Body of pancreas (tissue), 4 donors: ENCODE data around the gene DRC3. TPM values are rescaled to one million over a fixed set of nuclear protein-coding genes. Genes with fewer than 3 reads are reported as not detected.

Experiments used
- ATAC-seq: fragments of 150-250 bp; one replicate; pipeline ENCODE4 v1.9.1; 2016
- DNase-seq, 4 donors: peaks; one replicate each; pipeline ENCODE4 v3.0.0-alpha.2; 2019
- H3K27ac ChIP-seq, 4 donors: fragments of 200-600 bp; sonication (generic); 1 replicate in 3 of 4; 2 replicates in 1 of 4; pipeline versions ENCODE4 v1.5.1 to v1.6.1; 2016 to 2019; ENCODE audit warnings: mild to moderate bottlenecking in 1 of 4, mixed read lengths in 1 of 4, moderate library complexity in 1 of 4
- H3K27me3 ChIP-seq, 2 donors: fragments of 200-600 bp; sonication (generic); one replicate each; pipeline ENCODE4 v1.6.0; 2016; ENCODE audit warnings: mild to moderate bottlenecking in 1 of 2
- H3K36me3 ChIP-seq, 2 donors: fragments of 200-600 bp; sonication (generic); replicated peaks in 1 of 2; 2 replicates each; pipeline ENCODE4 v1.5.1; 2016; ENCODE audit warnings: low read depth in 2 of 2; ENCODE audit not compliant: insufficient read depth in 1 of 2
- H3K4me1 ChIP-seq: fragments of 200-600 bp; sonication (generic); one replicate; pipeline ENCODE4 v1.6.0; 2016
- H3K4me3 ChIP-seq, 2 donors: fragments of 200-600 bp; sonication (generic); 1 replicate in 1 of 2; 2 replicates in 1 of 2; pipeline ENCODE4 v1.5.1; 2016 to 2019
- H3K9me3 ChIP-seq, 3 donors: fragments of 200-600 bp; sonication (generic); 1 replicate in 2 of 3; 2 replicates in 1 of 3; pipeline ENCODE4 v1.5.1; 2016
- POLR2A ChIP-seq, 3 donors: fragments of 450-650 bp; IDR thresholded peaks; one replicate each; pipeline ENCODE4 v1.6.1; 2016; ENCODE audit warnings: antibody characterized with exemption in 3 of 3, mild to moderate bottlenecking in 2 of 3
- WGBS, 2 donors: methylation state at CpG; one replicate each; pipeline ENCODE4 v1.1.5; 2017; 5-methylcytosine and 5-hydroxymethylcytosine counted together
- intact Hi-C: fragments of 100-400 bp; cut with DNase I; formaldehyde crosslinking; loops from one replicate; pipeline ENCODE4 v1.15.1; 2023
- total RNA-seq, 2 donors: library from RNA; depleted of rRNA; stranded (reverse); fragments of >200 nt; gene quantifications; one replicate each; pipeline ENCODE4 v1.1.0, GENCODE V29; 2016
- TF ChIP-seq, protein P1 (sequence below), 7 experiments: fragments of 450-650 bp in 4 of 7; fragments of 200-600 bp in 3 of 7; sonication (generic) in 3 of 7; IDR thresholded peaks; one replicate each; pipeline ENCODE4 v1.5.1; 2016 to 2019; ENCODE audit warnings: antibody characterized with exemption in 7 of 7

Gene DRC3
- total RNA-seq, 2 donors from 2014 or later = 2.9 to 6.9 TPM

DNA sequence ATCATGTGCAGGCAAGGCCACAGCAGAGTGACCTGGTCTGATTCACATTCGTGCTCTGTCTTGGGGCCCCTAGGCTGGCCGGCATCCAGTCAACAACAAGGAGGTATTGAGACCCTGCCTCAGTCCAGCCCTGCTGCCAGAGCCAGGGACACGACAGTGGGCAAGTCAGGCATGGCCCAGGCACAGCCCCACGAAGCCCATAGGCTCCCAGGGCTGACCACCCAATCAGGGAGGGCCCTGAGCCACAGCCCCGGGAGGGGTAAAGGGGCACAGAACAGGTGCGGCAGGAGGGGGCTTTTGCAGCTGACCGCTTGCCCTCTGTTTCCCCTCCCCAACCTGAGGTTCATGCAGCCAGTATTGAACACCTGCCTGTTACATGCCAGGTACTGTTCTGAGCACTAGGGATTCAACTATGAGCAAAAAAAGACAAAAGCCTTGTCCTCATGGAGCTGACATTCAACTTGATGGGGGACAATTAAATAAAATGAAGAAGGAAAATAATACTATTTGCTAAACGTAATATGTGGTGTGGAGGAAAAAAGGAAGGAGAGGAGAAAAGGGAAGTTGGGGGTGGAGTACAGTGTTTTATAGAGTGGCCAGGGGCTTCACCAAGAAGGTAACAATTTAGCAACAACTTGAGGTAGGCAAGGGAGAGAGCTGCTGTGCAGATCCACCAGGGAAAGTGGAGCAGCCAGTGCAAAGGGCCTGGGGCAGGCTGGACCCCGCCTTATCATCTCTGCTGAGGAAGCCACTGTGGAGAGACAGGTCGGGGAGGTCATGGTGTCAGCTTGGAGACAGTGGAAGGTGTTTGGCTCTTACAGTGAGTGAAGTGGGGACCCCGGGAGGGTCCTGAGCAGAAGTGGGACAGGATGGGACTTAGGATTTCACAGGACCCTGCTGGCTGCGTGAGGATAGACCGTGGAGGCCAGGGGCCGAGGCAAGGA lies 6.1 kb downstream of the DRC3 start:
- H3K4me1 ChIP-seq = no peaks in the 10 kb centered on the region
- DNase-seq = no peak
- no peaks in the 10 kb centered on the region for H3K27me3 ChIP-seq
- H3K9me3 ChIP-seq = no peaks in the 10 kb centered on the region
- no peaks in the 10 kb centered on the region for H3K36me3 ChIP-seq
- TF ChIP-seq POLR2A (IDR thresholded peaks at IDR 0.05) = no peak
- TF ChIP-seq, protein P1, sequence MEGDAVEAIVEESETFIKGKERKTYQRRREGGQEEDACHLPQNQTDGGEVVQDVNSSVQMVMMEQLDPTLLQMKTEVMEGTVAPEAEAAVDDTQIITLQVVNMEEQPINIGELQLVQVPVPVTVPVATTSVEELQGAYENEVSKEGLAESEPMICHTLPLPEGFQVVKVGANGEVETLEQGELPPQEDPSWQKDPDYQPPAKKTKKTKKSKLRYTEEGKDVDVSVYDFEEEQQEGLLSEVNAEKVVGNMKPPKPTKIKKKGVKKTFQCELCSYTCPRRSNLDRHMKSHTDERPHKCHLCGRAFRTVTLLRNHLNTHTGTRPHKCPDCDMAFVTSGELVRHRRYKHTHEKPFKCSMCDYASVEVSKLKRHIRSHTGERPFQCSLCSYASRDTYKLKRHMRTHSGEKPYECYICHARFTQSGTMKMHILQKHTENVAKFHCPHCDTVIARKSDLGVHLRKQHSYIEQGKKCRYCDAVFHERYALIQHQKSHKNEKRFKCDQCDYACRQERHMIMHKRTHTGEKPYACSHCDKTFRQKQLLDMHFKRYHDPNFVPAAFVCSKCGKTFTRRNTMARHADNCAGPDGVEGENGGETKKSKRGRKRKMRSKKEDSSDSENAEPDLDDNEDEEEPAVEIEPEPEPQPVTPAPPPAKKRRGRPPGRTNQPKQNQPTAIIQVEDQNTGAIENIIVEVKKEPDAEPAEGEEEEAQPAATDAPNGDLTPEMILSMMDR (IDR thresholded peaks at IDR 0.05) = no peak
- H3K4me3 ChIP-seq = no peak overlapping the region
- intact Hi-C loops = no loop called here
- ATAC-seq = no peak
- H3K27ac ChIP-seq = no peak overlapping the region
- 70 to 87% methylated on average over 4 to 14 of the region's 14 CpGs for whole genome bisulfite sequencing, 2 donors

DNA sequence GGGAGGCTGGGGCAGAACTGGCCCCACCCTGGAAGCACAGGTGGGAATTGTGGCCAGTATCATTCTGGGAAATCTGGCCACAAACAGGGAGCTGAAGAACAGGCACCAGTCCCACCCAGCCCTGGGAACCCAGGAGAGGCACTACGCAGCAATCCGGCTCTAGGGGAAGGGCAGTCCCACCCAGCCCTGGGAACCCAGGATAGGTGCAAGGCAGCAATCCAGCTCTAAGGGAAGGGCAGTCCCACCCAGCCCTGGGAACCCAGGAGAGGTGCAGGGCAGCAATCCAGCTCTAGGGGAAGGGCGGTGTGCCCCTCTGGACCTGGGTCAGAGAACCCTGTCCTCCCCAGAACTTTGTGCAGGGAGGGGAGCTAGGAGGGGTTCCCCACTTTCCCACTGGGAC lies 7.1 kb downstream of the DRC3 start:
- ATAC-seq = no peak
- no peak overlapping the region for H3K27ac ChIP-seq

DNA sequence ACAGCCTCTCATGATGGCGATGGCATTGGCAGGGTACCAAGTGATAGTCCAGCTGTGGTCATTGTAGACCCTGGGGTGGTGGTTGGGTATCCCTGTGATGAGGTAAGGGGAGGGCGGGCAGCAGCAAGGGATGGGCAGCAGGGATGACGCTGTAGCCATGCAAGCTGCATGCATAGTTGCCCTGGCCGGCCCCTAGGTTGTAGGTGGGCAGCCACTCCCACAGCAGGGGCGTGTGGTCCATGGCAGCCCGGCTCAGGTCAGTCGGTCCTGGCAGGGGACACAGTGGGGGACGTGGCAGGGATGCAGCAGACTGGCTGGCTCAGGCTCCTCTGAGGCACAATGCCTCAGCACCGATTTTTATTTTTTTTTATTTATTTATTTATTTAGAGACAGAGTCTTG lies 8.7 kb downstream of the DRC3 start:
- no peak for DNase-seq
- no peak for TF ChIP-seq POLR2A (IDR thresholded peaks at IDR 0.05)
- TF ChIP-seq, protein P1 (IDR thresholded peaks at IDR 0.05) = no peak
- intact Hi-C loops = no loop called here
- Histone ChIP-seq H3K36me3 (no peaks in the 10 kb centered on the region), H3K27me3 (no peaks in the 10 kb centered on the region), H3K4me3 (no peak overlapping the region), H3K4me1 (no peaks in the 10 kb centered on the region), H3K27ac (no peak overlapping the region), H3K9me3 (no peaks in the 10 kb centered on the region)
- no peak for ATAC-seq
- WGBS, 2 donors = 71 to 88% methylated on average over 5 to 9 of the region's 9 CpGs

More for the DNA sequence above, 7.1 kb downstream of the DRC3 start:
- Histone ChIP-seq H3K36me3 (no peaks in the 10 kb centered on the region), H3K9me3 (no peaks in the 10 kb centered on the region), H3K4me1 (no peaks in the 10 kb centered on the region), H3K4me3 (no peak overlapping the region), H3K27me3 (no peaks in the 10 kb centered on the region)
- intact Hi-C loops = no loop called here
- TF ChIP-seq, protein P1 (IDR thresholded peaks at IDR 0.05) = no peak
- TF ChIP-seq POLR2A (IDR thresholded peaks at IDR 0.05) = no peak
- DNase-seq = no peak
- 83 to 85% methylated on average over 2 to 3 of the region's 3 CpGs for WGBS, 2 donors

DNA sequence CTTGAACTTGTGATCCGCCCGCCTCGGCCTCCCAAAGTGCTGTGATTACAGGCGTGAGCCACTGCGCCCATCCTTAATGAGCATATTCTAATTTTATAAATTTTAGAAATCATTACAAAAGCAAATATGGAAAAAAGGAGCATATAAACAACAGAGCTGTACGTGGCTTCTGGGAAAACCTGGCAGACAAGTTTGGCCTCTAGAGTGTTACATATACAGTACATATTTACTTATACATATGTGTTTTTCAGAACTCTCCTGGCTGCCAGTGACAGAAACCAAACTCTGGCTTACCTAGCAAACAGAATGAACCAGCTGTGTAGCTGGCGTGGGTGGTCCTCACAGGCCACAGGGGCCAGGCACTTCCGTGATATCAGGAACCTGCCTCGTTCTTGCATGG lies 10.1 kb downstream of the DRC3 start:
- DNase-seq (no peak), ATAC-seq (no peak)
- 88 to 94% methylated on average over 9 of the region's 9 CpGs for WGBS, 2 donors
- no peaks in the 10 kb centered on the region for H3K27me3 ChIP-seq
- no peak overlapping the region for H3K27ac ChIP-seq
- intact Hi-C loops = no loop called here
- H3K36me3 ChIP-seq = no peaks in the 10 kb centered on the region
- TF ChIP-seq, protein P1 (IDR thresholded peaks at IDR 0.05) = no peak
- TF ChIP-seq POLR2A (IDR thresholded peaks at IDR 0.05) = no peak
- no peak overlapping the region for H3K4me3 ChIP-seq
- H3K4me1 ChIP-seq = no peaks in the 10 kb centered on the region
- no peaks in the 10 kb centered on the region for H3K9me3 ChIP-seq
